ENCODE data around the gene ADRA2C. TPM values are rescaled to one million over a fixed set of nuclear protein-coding genes. Genes with fewer than 3 reads are reported as not detected.

The ADRA2C gene
- total RNA-seq, 1 experiment from 2014 or later: 28.1 TPM

DNA sequence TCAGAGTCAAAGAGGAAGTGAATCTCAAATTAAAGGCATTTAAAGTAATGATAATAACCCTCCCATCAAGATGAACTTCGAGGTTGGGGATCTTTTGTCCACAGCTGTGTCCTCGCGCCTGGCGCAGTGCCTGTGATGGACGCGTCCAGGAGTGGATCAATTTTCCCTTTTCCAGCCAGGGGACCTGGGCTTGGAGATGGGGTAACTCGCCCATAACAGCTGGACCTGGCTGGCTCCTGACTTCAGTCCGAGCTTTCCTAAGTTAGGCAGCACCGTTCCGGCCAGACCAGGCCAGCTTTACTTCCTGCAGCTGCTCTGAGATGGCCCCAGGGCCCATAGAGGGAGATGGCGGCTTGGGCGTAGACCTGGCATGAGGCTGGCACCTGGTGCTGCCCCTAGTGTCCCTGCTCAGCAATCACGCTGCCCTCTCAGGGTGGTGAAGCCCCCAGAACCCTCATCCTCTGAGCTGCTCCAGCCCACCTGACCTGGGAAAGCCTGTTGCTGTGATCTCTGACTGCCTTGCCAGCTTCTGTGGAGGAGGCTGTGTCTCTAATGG is 23.9 kb downstream of the ADRA2C start:
- CTCF ChIA-PET: no interaction called here
- no peak for TF ChIP-seq POLR2A (IDR thresholded peaks at IDR 0.05; ENCODE audit: borderline replicate concordance, extremely low read depth, insufficient read depth, insufficient read length)
- no peak for TF ChIP-seq ZNF274 (IDR thresholded peaks at IDR 0.05; ENCODE audit: low read depth, low read length)
- no peak for TF ChIP-seq SIN3A (IDR thresholded peaks at IDR 0.05; ENCODE audit: low read depth)
- no peak for TF ChIP-seq JUND (IDR thresholded peaks at IDR 0.05)
- no peak for TF ChIP-seq ELF1 (IDR thresholded peaks at IDR 0.05; ENCODE audit: borderline replicate concordance, low read depth)
- TF ChIP-seq POLR2AphosphoS5 (IDR thresholded peaks at IDR 0.05; ENCODE audit: low read depth, low read length): no peak
- TF ChIP-seq ZFX (IDR thresholded peaks at IDR 0.05): no peak
- TF ChIP-seq, protein P1, sequence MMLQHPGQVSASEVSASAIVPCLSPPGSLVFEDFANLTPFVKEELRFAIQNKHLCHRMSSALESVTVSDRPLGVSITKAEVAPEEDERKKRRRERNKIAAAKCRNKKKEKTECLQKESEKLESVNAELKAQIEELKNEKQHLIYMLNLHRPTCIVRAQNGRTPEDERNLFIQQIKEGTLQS (IDR thresholded peaks at IDR 0.05): no peak
- TF ChIP-seq MAX (IDR thresholded peaks at IDR 0.05): no peak
- TF ChIP-seq RAD21 (IDR thresholded peaks at IDR 0.05; ENCODE audit: low read depth): no peak
- TF ChIP-seq YY1 (IDR thresholded peaks at IDR 0.05; ENCODE audit: extremely low read depth, insufficient replicate concordance, low read depth, low read length): no peak
- TF ChIP-seq EGR1 (IDR thresholded peaks at IDR 0.05; ENCODE audit: low read depth): no peak
- no peak for TF ChIP-seq FOSL1 (IDR thresholded peaks at IDR 0.05; ENCODE audit: low read depth)
- no peak for TF ChIP-seq TCF7L2 (IDR thresholded peaks at IDR 0.05; ENCODE audit: borderline replicate concordance, extremely low read depth, insufficient read depth, insufficient read length)
- H3K27ac ChIP-seq (ENCODE audit: low read depth, low read length): no peak overlapping the region
- H3K9me3 ChIP-seq (ENCODE audit: control insufficient read depth in 1 of 2, insufficient read depth in 1 of 2, low read depth in 1 of 2, low read length in 2 of 2): no peaks in the 10 kb centered on the region
- H3K4me3 ChIP-seq (replicated peaks in 1 of 2; ENCODE audit: low read depth in 1 of 2, low read length in 2 of 2): no peak overlapping the region
- H3K4me1 ChIP-seq (ENCODE audit: control insufficient read depth in 1 of 2, insufficient read depth in 2 of 2, low read length in 2 of 2): peaks cover 15 to 18% of the 10 kb centered on the region in 2 experiments
- ATAC-seq (no peak; the same call in 1 of the 2 replicates), DNase-seq (ENCODE audit: low read depth, low spot score) (no peak)
- H3K36me3 ChIP-seq (ENCODE audit: control insufficient read depth in 1 of 2, insufficient read depth in 2 of 2, low read length in 2 of 2): no peaks in the 10 kb centered on the region
- no peaks in the 10 kb centered on the region for H4K20me1 ChIP-seq (ENCODE audit: insufficient read depth)
- POLR2A ChIA-PET: no interaction called here
- H3K4me2 ChIP-seq (ENCODE audit: low read length): no peak overlapping the region
- BruUV-seq (replicated peaks): no TSS peak
- no peak overlapping the region for H3K9ac ChIP-seq (ENCODE audit: low read length)
- H2AFZ ChIP-seq (ENCODE audit: low read depth, low read length, poor library complexity, severe bottlenecking): no peak overlapping the region
- no peaks in the 10 kb centered on the region for H3K27me3 ChIP-seq (ENCODE audit: insufficient read depth, low read length)
- intact Hi-C loops (cut with micrococcal nuclease): loop anchor here (10.0 kb wide), 1 partner anchor 155 kb away; no protein-coding TSS in a partner anchor
- no peaks in the 10 kb centered on the region for H3K9me2 ChIP-seq (ENCODE audit: insufficient read depth)
- RAD21 ChIA-PET (ENCODE audit: low non-redundant PET in 1 of 2, low total read pairs in 2 of 2, uncharacterized antibody in 2 of 2, unreplicated experiment in 2 of 2): no interaction called here
- H3K79me2 ChIP-seq (ENCODE audit: insufficient read depth, low read length): no peaks in the 10 kb centered on the region

All from HCT116 (cell line).